Measurements from ENCODE around the gene PPOX. TPM values are rescaled to one million over a fixed set of nuclear protein-coding genes. Genes with fewer than 3 reads are reported as not detected.

Gene PPOX
- total RNA-seq, 1 donor from 2014 or later: 24.9 TPM

GRCh38 chr1:161197560-161198193 is 31.5 kb downstream of the PPOX start:
- no peak for DNase-seq (ENCODE audit: low read depth)

DNA sequence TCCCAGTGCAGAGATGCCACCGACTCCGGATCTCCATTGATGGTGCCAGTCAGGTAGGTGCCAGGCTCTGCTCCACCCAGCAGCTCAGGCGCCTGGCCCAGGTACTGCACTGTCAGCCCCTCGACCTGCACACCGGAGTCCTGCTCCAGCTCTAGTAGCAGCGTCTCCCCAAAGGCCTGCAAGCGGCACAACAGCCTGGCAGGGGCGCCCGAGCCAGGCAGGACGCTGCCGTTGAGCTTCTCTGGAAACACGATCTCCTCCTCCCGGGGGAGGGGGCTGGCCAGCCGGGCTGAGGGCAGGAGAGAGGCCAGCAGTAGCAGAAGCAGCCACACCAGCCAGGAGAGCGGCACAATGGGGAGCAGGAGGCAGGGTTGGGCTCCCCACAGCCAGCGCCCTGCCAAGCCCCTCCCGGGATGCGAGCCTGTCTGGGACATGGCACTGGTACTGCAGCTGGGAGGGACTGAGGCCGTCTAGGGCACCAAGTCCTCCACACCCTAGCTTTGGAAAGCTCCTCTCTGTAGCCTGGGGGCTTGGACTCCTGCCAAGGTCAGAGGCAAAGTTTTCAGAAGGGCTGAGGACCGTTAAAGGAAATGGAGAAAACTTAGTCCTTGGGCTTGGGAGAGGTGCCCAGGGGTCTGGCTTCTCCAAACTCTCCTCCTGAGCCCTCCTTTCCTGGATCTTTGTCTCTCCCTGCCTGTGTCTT is 32.1 kb downstream of the PPOX start:
- DNase-seq (ENCODE audit: low read depth): no peak

GRCh38 chr1:161198897-161199431 is 32.7 kb downstream of the PPOX start, which contains the start of gene ADAMTS4:
Gene ADAMTS4, minus strand, starts transcription at chr1:161199054. Its CDS starts 427 bp downstream, at chr1:161198627.
- DNase-seq (ENCODE audit: low read depth): no peak

DNA sequence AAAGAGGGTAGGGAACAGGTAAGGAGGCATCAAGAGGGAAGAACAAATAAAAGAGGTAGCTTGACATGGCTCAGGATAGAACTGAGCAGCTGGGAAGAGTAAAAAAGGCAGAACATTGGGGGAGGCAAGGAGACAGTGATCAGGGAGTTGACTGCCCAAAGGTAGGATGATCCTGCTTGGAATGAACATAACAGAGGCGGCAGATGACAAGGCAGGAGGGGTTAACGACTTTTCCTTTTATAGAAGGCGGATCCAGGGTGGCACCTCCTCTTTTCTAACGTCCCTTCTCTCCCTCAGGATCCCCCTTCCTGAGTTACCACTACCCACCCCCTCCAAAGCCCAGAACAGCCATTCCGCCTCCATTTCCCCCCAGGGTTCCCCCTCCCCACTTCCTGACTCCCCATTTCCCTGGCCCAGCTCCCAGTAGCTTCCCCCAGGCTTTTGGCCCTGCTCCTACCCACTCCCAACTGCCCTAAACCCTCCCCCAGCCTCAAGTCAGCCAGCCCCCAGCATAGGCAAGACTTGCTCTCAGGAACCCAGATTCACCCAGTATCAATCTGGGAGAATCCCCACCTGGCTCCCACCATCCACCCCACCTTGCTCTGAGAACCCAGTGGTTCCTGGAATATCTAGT is 33.4 kb downstream of the PPOX start:
- no peak for DNase-seq (ENCODE audit: low read depth)

- DNase-seq (ENCODE audit: low read depth): no peak
These were observed 34.3 kb downstream of the PPOX start for GRCh38 chr1:161200421-161200991.

DNA sequence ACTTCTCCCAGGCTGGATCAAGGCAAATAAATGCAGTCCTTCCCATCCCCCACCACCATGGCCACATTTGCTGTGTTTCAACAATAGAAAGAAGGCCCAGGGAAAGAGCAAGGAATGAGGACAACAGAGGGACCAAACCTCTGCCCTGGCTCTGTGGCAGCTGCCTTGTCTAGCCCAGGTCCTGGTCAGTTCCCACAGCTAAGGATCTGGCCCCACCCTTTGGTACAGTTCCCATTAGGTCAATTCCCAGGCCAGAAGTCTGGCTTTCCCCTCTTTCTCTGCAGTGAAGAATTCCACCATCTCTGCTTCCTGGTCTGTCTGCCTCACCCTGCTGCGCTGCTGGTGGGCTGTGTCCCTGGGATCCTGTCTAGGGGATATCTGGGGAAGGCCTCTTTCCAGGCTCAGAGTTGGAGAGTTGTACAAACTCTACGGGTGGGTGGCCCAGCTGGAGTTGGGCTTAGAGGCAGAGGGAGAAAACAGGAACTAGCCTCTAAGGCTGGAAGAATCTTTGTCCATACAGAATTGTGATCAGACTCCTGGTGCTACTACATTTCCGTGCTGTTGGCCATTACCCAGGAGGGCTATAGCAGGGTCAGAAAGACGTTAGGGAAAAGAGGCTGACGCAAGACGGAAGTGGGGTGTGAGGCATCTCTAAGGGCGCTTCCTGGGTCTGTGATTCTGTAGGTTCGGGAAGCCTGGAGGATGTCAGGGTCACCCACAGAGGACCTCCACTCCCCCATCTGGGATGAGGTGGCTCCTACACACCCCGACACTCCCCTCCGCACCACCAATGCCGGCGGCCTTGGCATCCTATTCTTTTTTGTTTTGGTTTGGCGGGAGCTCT is 35.0 kb downstream of the PPOX start:
- DNase-seq (ENCODE audit: low read depth): no peak

DNA sequence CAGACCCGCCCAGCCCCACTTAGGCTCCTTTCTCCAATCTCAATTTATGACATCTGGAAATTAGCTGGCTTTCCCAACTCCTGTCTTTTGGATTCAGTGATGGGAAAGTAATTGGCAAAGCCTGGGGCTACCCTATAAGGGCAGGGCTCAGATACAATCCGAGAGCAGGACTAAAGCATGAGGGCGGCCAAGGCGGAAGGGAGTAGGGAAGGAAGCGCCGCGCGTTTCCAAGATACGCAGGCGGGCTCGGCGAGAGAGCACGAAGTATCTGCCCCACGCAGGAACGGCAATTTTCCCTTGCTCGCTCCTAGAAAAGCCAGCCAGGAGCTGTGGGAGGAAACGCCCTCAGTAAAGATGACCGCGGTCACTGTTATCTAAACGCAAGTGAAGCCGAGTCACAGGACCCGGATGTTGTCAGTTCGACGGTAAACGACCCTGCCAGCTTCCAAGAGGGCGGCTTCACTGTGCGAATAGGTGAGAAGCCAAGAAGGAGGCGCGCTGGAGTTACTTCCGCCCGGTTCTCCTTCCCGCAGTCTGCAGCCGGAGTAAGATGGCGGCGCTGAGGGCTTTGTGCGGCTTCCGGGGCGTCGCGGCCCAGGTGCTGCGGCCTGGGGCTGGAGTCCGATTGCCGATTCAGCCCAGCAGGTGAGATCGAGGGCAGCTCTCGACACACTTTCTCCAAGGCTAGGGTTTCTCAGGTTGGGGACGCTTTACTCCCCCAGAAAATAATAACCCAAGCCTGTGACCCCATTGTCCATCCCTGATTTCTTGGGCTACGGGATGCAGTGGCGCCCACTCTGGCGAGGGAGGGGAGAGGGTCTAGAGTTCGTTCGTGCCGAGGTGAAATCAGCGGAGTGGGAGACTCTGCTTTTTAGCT is 35.8 kb downstream of the PPOX start, which contains the start of gene NDUFS2:
Gene NDUFS2, plus strand, starts transcription at position 532 of the 877 bp plus-strand sequence. Its CDS starts 19 bp downstream, at position 551.
- peak; percentile 97 for DNase-seq (ENCODE audit: low read depth)

GRCh38 chr1:161206411-161207140 is 40.4 kb downstream of the PPOX start:
- no peak for DNase-seq (ENCODE audit: low read depth)

GRCh38 chr1:161207173-161207572 is 40.9 kb downstream of the PPOX start:
- DNase-seq (ENCODE audit: low read depth): no peak

DNA sequence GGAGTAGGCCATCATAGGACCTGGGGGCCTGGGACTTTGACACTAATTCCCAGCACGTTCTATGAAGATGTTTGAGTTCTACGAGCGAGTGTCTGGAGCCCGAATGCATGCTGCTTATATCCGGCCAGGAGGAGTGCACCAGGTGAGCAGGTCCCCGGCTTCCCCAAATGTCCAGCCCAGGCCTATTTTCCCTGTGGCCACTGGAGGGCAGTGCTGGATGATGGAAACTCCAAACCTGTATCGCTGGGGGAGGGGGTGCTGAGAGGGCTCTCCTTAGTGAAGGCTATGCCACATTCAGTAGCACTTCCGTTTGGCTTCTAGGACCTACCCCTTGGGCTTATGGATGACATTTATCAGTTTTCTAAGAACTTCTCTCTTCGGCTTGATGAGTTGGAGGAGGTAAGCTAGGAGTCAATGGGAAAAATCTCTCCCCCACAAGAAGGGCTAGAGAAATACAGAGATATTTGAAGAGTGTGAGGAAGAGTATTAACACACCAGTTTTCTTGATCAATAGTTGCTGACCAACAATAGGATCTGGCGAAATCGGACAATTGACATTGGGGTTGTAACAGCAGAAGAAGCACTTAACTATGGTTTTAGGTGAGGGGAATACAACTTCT is 43.7 kb downstream of the PPOX start:
- DNase-seq (ENCODE audit: low read depth): peak; percentile 59

DNA sequence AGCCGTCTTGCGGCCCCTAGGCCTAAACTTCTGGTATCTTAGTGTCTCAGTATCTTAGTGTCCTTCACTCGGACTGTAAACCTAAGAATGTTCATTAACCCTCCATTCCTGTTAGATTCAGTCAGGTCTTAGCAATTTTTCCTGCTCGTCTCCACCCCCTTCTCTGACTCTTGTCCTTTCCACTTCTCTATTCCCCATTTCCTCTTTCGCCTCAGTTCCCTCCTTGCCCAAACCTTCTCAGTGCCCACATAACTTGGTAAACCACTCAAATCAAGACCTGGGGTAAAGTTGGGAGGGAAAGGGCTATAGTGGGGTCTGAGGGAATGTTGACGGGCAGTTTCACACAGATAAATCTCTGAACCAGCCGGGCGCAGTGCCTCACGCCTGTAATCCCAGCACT is 48.1 kb downstream of the PPOX start:
- DNase-seq (ENCODE audit: low read depth): no peak

- no peak for DNase-seq (ENCODE audit: low read depth)
These were observed 48.9 kb downstream of the PPOX start, which contains the start of gene FCER1G for GRCh38 chr1:161215076-161215475. Gene FCER1G, plus strand, starts transcription at chr1:161215295. Its CDS starts 27 bp downstream, at chr1:161215322.

DNA sequence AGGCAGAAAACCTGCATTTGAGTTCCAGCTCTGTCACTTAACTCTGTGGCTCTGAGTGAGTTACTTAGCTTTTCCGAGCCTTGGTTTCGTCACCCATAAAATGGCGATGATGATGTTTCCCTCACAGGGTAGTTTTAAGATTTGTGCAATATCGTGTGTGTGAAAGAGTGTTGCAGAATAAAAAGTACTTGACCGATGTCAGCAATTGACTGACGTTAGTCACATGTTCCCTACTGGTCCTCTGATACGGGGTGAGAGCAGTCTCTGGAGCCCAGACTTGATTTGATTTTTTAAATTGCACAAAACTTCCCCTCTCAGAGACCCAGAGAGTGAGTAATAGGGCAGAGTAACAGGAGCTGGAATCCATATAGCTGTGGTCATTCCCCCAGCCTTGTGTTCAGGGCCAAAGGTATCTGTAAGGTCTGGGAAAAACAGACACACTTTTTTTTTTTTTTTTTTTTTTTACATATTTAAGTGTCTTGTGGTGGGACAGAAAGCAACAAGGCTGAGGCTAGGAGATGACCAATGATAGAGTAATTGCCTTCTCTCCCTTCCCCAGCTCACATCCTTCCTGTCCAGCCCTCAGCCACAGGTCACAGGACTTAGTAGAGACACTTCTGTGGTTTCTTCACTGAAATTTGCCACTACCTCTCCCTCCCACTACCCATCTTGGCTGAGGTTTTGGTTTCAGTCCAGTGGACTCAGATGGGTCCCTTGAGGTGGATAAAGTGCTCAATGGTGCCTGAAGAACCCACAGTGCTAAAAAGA is 50.9 kb downstream of the PPOX start:
- peak; percentile 89 for DNase-seq (ENCODE audit: low read depth)

- DNase-seq (ENCODE audit: low read depth): no peak
These were observed 51.6 kb downstream of the PPOX start for GRCh38 chr1:161217831-161218230.

- no peak for DNase-seq (ENCODE audit: low read depth)
These were observed 52.3 kb downstream of the PPOX start for GRCh38 chr1:161218301-161219077.

DNA sequence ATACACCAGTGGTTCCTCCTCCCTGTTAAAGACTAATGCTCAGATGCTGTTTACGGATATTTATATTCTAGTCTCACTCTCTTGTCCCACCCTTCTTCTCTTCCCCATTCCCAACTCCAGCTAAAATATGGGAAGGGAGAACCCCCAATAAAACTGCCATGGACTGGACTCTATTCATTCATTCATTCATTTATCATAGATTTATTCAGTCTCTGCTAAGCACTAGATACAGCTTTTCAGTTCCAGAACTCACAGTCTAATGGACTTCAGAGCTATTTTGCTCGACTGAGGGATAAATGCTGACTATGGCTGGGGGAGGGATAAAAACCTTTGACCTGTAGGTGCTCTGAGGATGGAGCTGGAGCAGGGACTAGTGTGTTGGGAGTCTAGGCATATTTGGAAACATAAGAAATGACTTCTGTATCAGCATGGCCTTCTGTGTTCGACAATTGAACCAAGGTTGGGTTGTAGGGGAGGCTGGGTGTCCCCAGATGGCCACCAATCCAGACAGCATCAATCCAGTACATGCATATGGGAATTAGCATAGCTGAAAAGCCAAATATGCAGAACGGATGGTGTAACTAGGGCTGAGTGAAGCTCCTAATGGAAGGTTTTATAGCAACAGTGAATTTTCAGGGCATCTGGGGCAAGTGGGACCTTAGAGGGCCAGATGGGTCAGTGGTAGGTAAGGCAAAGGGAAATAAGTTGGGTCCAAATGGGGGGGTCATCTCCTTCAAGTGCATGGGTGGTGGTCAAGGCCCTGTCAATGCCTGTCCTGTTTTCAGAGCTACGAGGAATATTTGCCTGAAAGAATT is 53.1 kb downstream of the PPOX start:
- no peak for DNase-seq (ENCODE audit: low read depth)

DNA sequence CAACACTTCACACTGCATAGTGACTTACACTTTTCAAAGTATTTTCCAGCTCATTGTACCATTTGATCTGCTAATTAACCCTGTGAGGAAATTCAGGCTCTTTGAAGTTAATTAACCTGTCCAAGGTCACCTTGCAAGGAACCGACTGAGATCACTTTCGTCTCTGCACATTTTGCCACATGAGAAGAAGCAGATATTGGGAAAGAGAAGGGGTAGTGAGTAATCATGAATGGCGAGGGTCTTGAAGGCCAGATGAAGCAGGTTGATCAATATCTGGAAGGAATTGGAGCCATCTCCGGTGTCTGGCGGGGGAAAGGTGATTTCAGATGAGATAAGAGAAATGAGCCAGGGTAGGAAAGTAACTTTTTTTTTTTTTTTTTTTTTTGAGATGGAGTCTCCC is 53.8 kb downstream of the PPOX start:
- no peak for DNase-seq (ENCODE audit: low read depth)

All from renal cortical epithelial cell (primary cell).